Upper lobe of left lung (tissue), 4 donors: ENCODE measurements around the gene SEL1L3.

Experiments
- POLR2A ChIP-seq, 4 donors: fragments of 450-650 bp; IDR thresholded peaks; one replicate each; pipeline ENCODE4 v1.5.1; 2016 to 2017; ENCODE audit warnings: antibody characterized with exemption in 4 of 4, mild to moderate bottlenecking in 2 of 4
- POLR2AphosphoS5 ChIP-seq, 2 donors: sonication (generic); formaldehyde crosslinking; IDR thresholded peaks; one replicate each; pipeline ENCODE4 v1.5.1; 2017; ENCODE audit warnings: antibody characterized with exemption in 2 of 2
- TF ChIP-seq, protein P1 (sequence below), 6 experiments: fragments of 450-650 bp in 4 of 6; fragments of 200-600 bp in 2 of 6; sonication (generic) in 2 of 6; IDR thresholded peaks; one replicate each; pipeline ENCODE4 v1.5.1; 2016 to 2019; ENCODE audit warnings: antibody characterized with exemption in 6 of 6

DNA sequence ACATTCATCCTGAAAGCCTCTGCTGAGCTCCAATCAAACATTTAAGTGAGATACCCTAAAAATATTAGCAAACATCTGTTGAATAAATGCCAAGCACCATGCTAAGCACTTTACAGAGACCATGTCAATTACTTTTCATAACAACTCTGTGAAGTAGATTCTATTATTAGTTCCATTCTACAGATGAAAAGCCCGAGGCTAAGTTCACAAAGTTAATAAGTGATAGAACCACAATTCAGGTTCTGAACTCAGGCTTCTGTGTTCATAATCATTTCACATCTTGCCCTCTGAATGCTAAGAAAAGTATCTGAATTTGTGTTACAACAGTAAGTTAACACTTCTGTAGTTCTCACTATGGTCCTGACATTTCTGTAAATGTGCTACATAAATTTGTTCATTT, 27.4 kb downstream of the SEL1L3 start:
- TF ChIP-seq, protein P1, sequence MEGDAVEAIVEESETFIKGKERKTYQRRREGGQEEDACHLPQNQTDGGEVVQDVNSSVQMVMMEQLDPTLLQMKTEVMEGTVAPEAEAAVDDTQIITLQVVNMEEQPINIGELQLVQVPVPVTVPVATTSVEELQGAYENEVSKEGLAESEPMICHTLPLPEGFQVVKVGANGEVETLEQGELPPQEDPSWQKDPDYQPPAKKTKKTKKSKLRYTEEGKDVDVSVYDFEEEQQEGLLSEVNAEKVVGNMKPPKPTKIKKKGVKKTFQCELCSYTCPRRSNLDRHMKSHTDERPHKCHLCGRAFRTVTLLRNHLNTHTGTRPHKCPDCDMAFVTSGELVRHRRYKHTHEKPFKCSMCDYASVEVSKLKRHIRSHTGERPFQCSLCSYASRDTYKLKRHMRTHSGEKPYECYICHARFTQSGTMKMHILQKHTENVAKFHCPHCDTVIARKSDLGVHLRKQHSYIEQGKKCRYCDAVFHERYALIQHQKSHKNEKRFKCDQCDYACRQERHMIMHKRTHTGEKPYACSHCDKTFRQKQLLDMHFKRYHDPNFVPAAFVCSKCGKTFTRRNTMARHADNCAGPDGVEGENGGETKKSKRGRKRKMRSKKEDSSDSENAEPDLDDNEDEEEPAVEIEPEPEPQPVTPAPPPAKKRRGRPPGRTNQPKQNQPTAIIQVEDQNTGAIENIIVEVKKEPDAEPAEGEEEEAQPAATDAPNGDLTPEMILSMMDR (IDR thresholded peaks at IDR 0.05): no peak
- TF ChIP-seq POLR2AphosphoS5 (IDR thresholded peaks at IDR 0.05) (no peak), POLR2A (IDR thresholded peaks at IDR 0.05) (no peak)
